Fibroblast of lung (primary cell): ENCODE measurements around the gene ANKRA2. TPM values are rescaled to one million over a fixed set of nuclear protein-coding genes. Genes with fewer than 3 reads are reported as not detected.

Source experiments
- DNase-seq, 2 donors: peaks; one replicate each; pipeline versions ENCODE4 v3.0.0 to v3.0.0-alpha.2; 2010; ENCODE audit warnings: low read depth in 2 of 2
- H2AFZ ChIP-seq: 2 replicates; pipeline ENCODE4 v1.5.1; 2012; ENCODE audit warnings: low read length, control low read depth, inconsistent platforms
- H3K27ac ChIP-seq: 2 replicates; pipeline ENCODE4 v1.5.1; 2011; ENCODE audit warnings: low read length, control low read depth; ENCODE audit not compliant: insufficient read depth
- H3K27me3 ChIP-seq: 2 replicates; pipeline ENCODE4 v1.5.1; 2011; ENCODE audit warnings: mild to moderate bottlenecking, low read length; ENCODE audit not compliant: control insufficient read depth, insufficient read depth
- H3K36me3 ChIP-seq: 2 replicates; pipeline ENCODE4 v1.5.1; 2011; ENCODE audit warnings: low read length; ENCODE audit not compliant: control insufficient read depth, insufficient read depth
- H3K4me1 ChIP-seq: 2 replicates; pipeline ENCODE4 v1.5.1; 2011; ENCODE audit warnings: low read length; ENCODE audit not compliant: control insufficient read depth, insufficient read depth; ENCODE audit errors: extremely low read depth
- H3K4me2 ChIP-seq: 2 replicates; pipeline ENCODE4 v1.5.1; 2011; ENCODE audit warnings: low read length, control low read depth; ENCODE audit not compliant: insufficient read depth; ENCODE audit errors: extremely low read depth
- H3K4me3 ChIP-seq, 4 experiments: fragments of 200-600 bp in 1 of 4; sonication (generic) in 1 of 4; replicated peaks in 1 of 4; 2 replicates each; pipeline ENCODE4 v1.5.1; 2011 to 2016; ENCODE audit warnings: low read length in 4 of 4, low read depth in 3 of 4, mild to moderate bottlenecking in 3 of 4, control low read depth in 2 of 4, inconsistent platforms in 1 of 4, mixed read lengths in 1 of 4; ENCODE audit not compliant: insufficient read depth in 1 of 4; ENCODE audit errors: control extremely low read depth in 1 of 4
- H3K79me2 ChIP-seq: 2 replicates; pipeline ENCODE4 v1.5.1; 2012; ENCODE audit warnings: mild to moderate bottlenecking, low read length, inconsistent platforms; ENCODE audit not compliant: control insufficient read depth, insufficient read depth
- H3K9ac ChIP-seq: 2 replicates; pipeline ENCODE4 v1.5.1; 2011; ENCODE audit warnings: mild to moderate bottlenecking, low read length, control low read depth; ENCODE audit not compliant: insufficient read depth
- H3K9me3 ChIP-seq: 2 replicates; pipeline ENCODE4 v1.5.1; 2012; ENCODE audit warnings: low read depth, low read length; ENCODE audit not compliant: control insufficient read depth, insufficient read depth
- H4K20me1 ChIP-seq: 2 replicates; pipeline ENCODE4 v1.5.1; 2011; ENCODE audit warnings: low read length; ENCODE audit not compliant: control insufficient read depth, insufficient read depth; ENCODE audit errors: extremely low read depth
- CTCF ChIP-seq, 2 donors: IDR thresholded peaks in 1 of 2; conservative IDR thresholded peaks in 1 of 2; 1 replicate in 1 of 2; 2 replicates in 1 of 2; pipeline ENCODE4 v1.5.1; 2011 to 2012; ENCODE audit warnings: low read length in 2 of 2, control low read depth in 1 of 2, inconsistent platforms in 1 of 2, low read depth in 1 of 2, mild to moderate bottlenecking in 1 of 2
- EZH2 ChIP-seq: IDR thresholded peaks from 2 replicates; pipeline ENCODE4 v1.5.1; 2012; ENCODE audit warnings: low read length, control low read depth, mild to moderate bottlenecking; ENCODE audit errors: missing control alignments
- polyA plus RNA-seq, 2 donors: library from polyadenylated mRNA; depleted of rRNA in 1 of 2; stranded (reverse) in 1 of 2; unstranded in 1 of 2; fragments of >200 nt; gene quantifications; 2 replicates each; pipeline ENCODE4 v1.2.1, GENCODE V29; 2011 to 2012; ENCODE audit warnings: missing spikeins in 1 of 2
- total RNA-seq: library from RNA; depleted of rRNA; stranded (reverse); fragments of >200 nt; gene quantifications from 2 replicates; pipeline ENCODE4 v1.2.1, GENCODE V29; 2014

The ANKRA2 gene
- total and polyA plus RNA-seq, 2 donors (not counting 1 experiment from before 2014, with no cell fraction given) = 15.0 to 29.7 TPM

GRCh38 chr5:73603998-73604397 lies 38.6 kb upstream of the ANKRA2 start:
- Histone ChIP-seq H3K36me3 (no peaks in the 10 kb centered on the region), H3K79me2 (no peaks in the 10 kb centered on the region), H3K4me2 (no peak overlapping the region), H3K9ac (no peak overlapping the region), H3K27ac (no peak overlapping the region), H4K20me1 (no peaks in the 10 kb centered on the region), H3K27me3 (no peaks in the 10 kb centered on the region), H3K9me3 (no peaks in the 10 kb centered on the region), H3K4me3 (no peak overlapping the region), H2AFZ (no peak overlapping the region), H3K4me1 (peaks cover 8% of the 10 kb centered on the region)
- TF ChIP-seq CTCF (conservative IDR thresholded peaks at IDR 0.05 in 1 of 2, IDR thresholded peaks at IDR 0.05 in 1 of 2; ENCODE audit: low read depth in 1 of 2, low read length in 2 of 2) = no peak
- TF ChIP-seq EZH2 = no peak
- no peak for DNase-seq

- H3K4me3 ChIP-seq = no peak overlapping the region
- no peaks in the 10 kb centered on the region for H3K27me3 ChIP-seq
- H3K9ac ChIP-seq = no peak overlapping the region
- no peak overlapping the region for H2AFZ ChIP-seq
- no peaks in the 10 kb centered on the region for H4K20me1 ChIP-seq
- DNase-seq = no peak
- TF ChIP-seq EZH2 = no peak
- TF ChIP-seq CTCF (conservative IDR thresholded peaks at IDR 0.05 in 1 of 2, IDR thresholded peaks at IDR 0.05 in 1 of 2; ENCODE audit: low read depth in 1 of 2, low read length in 2 of 2) = no peak
- H3K79me2 ChIP-seq = no peaks in the 10 kb centered on the region
- H3K27ac ChIP-seq = no peak overlapping the region
- no peak overlapping the region for H3K4me2 ChIP-seq
- no peaks in the 10 kb centered on the region for H3K9me3 ChIP-seq
- H3K36me3 ChIP-seq = no peaks in the 10 kb centered on the region
- no peaks in the 10 kb centered on the region for H3K4me1 ChIP-seq
Measured at GRCh38 chr5:73599380-73599779, 33.9 kb upstream of the ANKRA2 start.

- H3K36me3 ChIP-seq = no peaks in the 10 kb centered on the region
- no peak overlapping the region for H3K9ac ChIP-seq
- H2AFZ ChIP-seq = no peak overlapping the region
- no peaks in the 10 kb centered on the region for H3K9me3 ChIP-seq
- H3K27me3 ChIP-seq = no peaks in the 10 kb centered on the region
- H4K20me1 ChIP-seq = no peaks in the 10 kb centered on the region
- H3K4me2 ChIP-seq = no peak overlapping the region
- H3K79me2 ChIP-seq = no peaks in the 10 kb centered on the region
- peaks cover 3% of the 10 kb centered on the region for H3K4me1 ChIP-seq
- no peak for TF ChIP-seq EZH2
- peak; percentile 33 to 60 for TF ChIP-seq CTCF (conservative IDR thresholded peaks at IDR 0.05 in 1 of 2, IDR thresholded peaks at IDR 0.05 in 1 of 2; ENCODE audit: low read depth in 1 of 2, low read length in 2 of 2)
- H3K4me3 ChIP-seq = no peak overlapping the region
- H3K27ac ChIP-seq = no peak overlapping the region
- peak; percentile 23 to 45 for DNase-seq
Measured at GRCh38 chr5:73596705-73597328, 31.4 kb upstream of the ANKRA2 start.
